OCI-LY7 (cell line): ENCODE measurements around the gene RSL1D1. TPM values are rescaled to one million over a fixed set of nuclear protein-coding genes. Genes with fewer than 3 reads are reported as not detected.

Source experiments
- BruUV-seq: library from RNA; stranded (reverse); fragments of 400-500 nt; replicated peaks from 2 replicates; lab custom pipeline; 2021; lab: Mats Ljungman, UMichigan
- CTCF ChIA-PET: fragments of 300-600 bp; sonication (Branson Sonifier 250); formaldehyde crosslinking; loops from one replicate; lab custom pipeline; 2022; ENCODE audit warnings: antibody characterized with exemption; ENCODE audit not compliant: unreplicated experiment; lab: Charles Lee
- POLR2A ChIA-PET: fragments of 300-600 bp; sonication (Branson Sonifier 250); formaldehyde crosslinking; loops from one replicate; lab custom pipeline; 2022; ENCODE audit warnings: antibody characterized with exemption; lab: Charles Lee
- DNase-seq: peaks from one replicate; pipeline ENCODE4 v3.0.0-alpha.2; 2015; ENCODE audit warnings: low spot score
- H2AFZ ChIP-seq: fragments of 200-600 bp; sonication (generic), shearing (Covaris generic); 2 replicates; pipeline ENCODE4 v1.6.1; 2014; ENCODE audit warnings: mild to moderate bottlenecking, antibody characterized with exemption, low read length, moderate library complexity
- H3K27ac ChIP-seq: fragments of 200-600 bp; sonication (generic); 2 replicates; pipeline ENCODE4 v1.5.1; 2014; ENCODE audit warnings: mixed run types, low read depth, mild to moderate bottlenecking, moderate library complexity, low read length, inconsistent platforms; ENCODE audit not compliant: poor library complexity, severe bottlenecking
- H3K36me3 ChIP-seq: fragments of 200-600 bp; sonication (generic); 2 replicates; pipeline ENCODE4 v1.6.1; 2014; ENCODE audit warnings: mild to moderate bottlenecking, antibody characterized with exemption, low read length, moderate library complexity, mixed read lengths; ENCODE audit not compliant: insufficient read depth
- H3K4me1 ChIP-seq: fragments of 200-600 bp; sonication (generic); 2 replicates; pipeline ENCODE4 v1.5.1; 2014; ENCODE audit warnings: mild to moderate bottlenecking, low read length; ENCODE audit not compliant: insufficient read depth, poor library complexity, severe bottlenecking
- H3K4me2 ChIP-seq: fragments of 200-600 bp; sonication (generic); 2 replicates; pipeline ENCODE4 v1.6.1; 2014; ENCODE audit warnings: mild to moderate bottlenecking, low read length
- H3K4me3 ChIP-seq: fragments of 200-600 bp; sonication (generic); 2 replicates; pipeline ENCODE4 v1.5.1; 2014; ENCODE audit warnings: mild to moderate bottlenecking, low read depth, low read length; ENCODE audit not compliant: poor library complexity, severe bottlenecking
- H3K79me2 ChIP-seq: fragments of 200-600 bp; sonication (generic); 2 replicates; pipeline ENCODE4 v1.6.1; 2016; ENCODE audit warnings: low read depth, mild to moderate bottlenecking, low read length, moderate library complexity, mixed read lengths; ENCODE audit not compliant: insufficient read depth
- H3K9me2 ChIP-seq: fragments of 200-600 bp; sonication (generic); 2 replicates; pipeline ENCODE4 v1.6.1; 2016; ENCODE audit warnings: mild to moderate bottlenecking, low read length, mixed read lengths; ENCODE audit not compliant: insufficient read depth
- H3K9me3 ChIP-seq: fragments of 200-600 bp; sonication (generic); 2 replicates; pipeline ENCODE4 v1.6.1; 2014; ENCODE audit warnings: mild to moderate bottlenecking, mixed run types, low read length, mixed read lengths
- H4K20me1 ChIP-seq: fragments of 200-600 bp; sonication (generic); 2 replicates; pipeline ENCODE4 v1.6.1; 2014; ENCODE audit warnings: mild to moderate bottlenecking, antibody characterized with exemption, low read length, moderate library complexity, mixed read lengths; ENCODE audit not compliant: insufficient read depth
- CTCF ChIP-seq: fragments of 200-600 bp; sonication (generic); conservative IDR thresholded peaks from 2 replicates; pipeline ENCODE4 v1.5.1; 2014; ENCODE audit warnings: mild to moderate bottlenecking, antibody characterized with exemption, low read length, moderate library complexity, mixed read lengths
- EZH2phosphoT487 ChIP-seq: fragments of 200-600 bp; sonication (generic); IDR thresholded peaks from 2 replicates; pipeline ENCODE4 v1.6.1; 2018; ENCODE audit warnings: low read depth, borderline replicate concordance, mild to moderate bottlenecking, mixed run types, antibody characterized with exemption, low read length, moderate library complexity, mixed read lengths
- intact Hi-C: fragments of 100-400 bp; cut with micrococcal nuclease; formaldehyde crosslinking; loops from one replicate; pipeline ENCODE4 v1.10.0; 2022; ENCODE audit not compliant: unreplicated experiment
- total RNA-seq, 2 experiments: library from RNA; depleted of rRNA in 1 of 2; stranded (reverse); fragments of >200 nt in 1 of 2; shearing (Covaris generic) in 1 of 2; gene quantifications; 2 replicates each; pipeline ENCODE4 v1.2.3, GENCODE V29; 2014 to 2022

Gene RSL1D1
- total RNA-seq, 2 experiments from 2014 or later, result 104 to 252 TPM

GRCh38 chr16:11896486-11897176, 45.3 kb upstream of the RSL1D1 start:
- Histone ChIP-seq H3K27ac (no peak overlapping the region), H3K36me3 (peaks cover 87% of the 10 kb centered on the region), H3K4me2 (no peak overlapping the region), H3K4me1 (peaks cover 3% of the 10 kb centered on the region), H3K9me2 (no peaks in the 10 kb centered on the region), H3K79me2 (peaks cover 66% of the 10 kb centered on the region), H2AFZ (no peak overlapping the region), H4K20me1 (0 out of 2 replicates have a peak, but pooled peaks cover 15% of the 10 kb centered on the region), H3K9me3 (no peaks in the 10 kb centered on the region), H3K4me3 (no peak overlapping the region)
- DNase-seq, result no peak
- CTCF ChIA-PET, result no interaction called here
- POLR2A ChIA-PET, result interaction anchor here (0.7 kb wide), 2 partner anchors 14 to 31 kb away, joined by 4 read pairs; no protein-coding TSS in a partner anchor
- no peak for TF ChIP-seq CTCF
- intact Hi-C loops, result no loop called here
- no TSS peak for BruUV-seq

GRCh38 chr16:11893571-11893970, 42.2 kb upstream of the RSL1D1 start:
- BruUV-seq, result no TSS peak
- peaks cover 3% of the 10 kb centered on the region for H3K4me1 ChIP-seq
- no peak overlapping the region for H3K27ac ChIP-seq
- H2AFZ ChIP-seq, result no peak overlapping the region
- ChIA-PET CTCF (no interaction called here), POLR2A (interaction anchor here (0.6 to 1.1 kb wide), 2 partner anchors 56 to 75 kb away, joined by 3 read pairs; no protein-coding TSS in a partner anchor)
- H4K20me1 ChIP-seq, result no peaks in the 10 kb centered on the region
- no peaks in the 10 kb centered on the region for H3K9me3 ChIP-seq
- peaks cover 39% of the 10 kb centered on the region for H3K79me2 ChIP-seq
- no peak overlapping the region for H3K4me3 ChIP-seq
- no peak for DNase-seq
- H3K4me2 ChIP-seq, result no peak overlapping the region
- no peaks in the 10 kb centered on the region for H3K9me2 ChIP-seq
- peaks cover 92% of the 10 kb centered on the region for H3K36me3 ChIP-seq
- intact Hi-C loops, result no loop called here
- TF ChIP-seq CTCF (no peak), EZH2phosphoT487 (no peak)

- Histone ChIP-seq H3K36me3 (peaks cover 92% of the 10 kb centered on the region), H3K4me3 (no peak overlapping the region), H3K9me3 (no peaks in the 10 kb centered on the region), H3K9me2 (no peaks in the 10 kb centered on the region), H4K20me1 (no peaks in the 10 kb centered on the region), H3K4me2 (no peak overlapping the region), H2AFZ (no peak overlapping the region), H3K4me1 (peaks cover 3% of the 10 kb centered on the region), H3K27ac (no peak overlapping the region), H3K79me2 (peaks cover 31% of the 10 kb centered on the region)
- BruUV-seq, result no TSS peak
- intact Hi-C loops, result no loop called here
- no peak for DNase-seq
- POLR2A ChIA-PET, result interaction anchor here (0.6 kb wide), 1 partner anchor 29 kb away, joined by 4 read pairs; no protein-coding TSS in a partner anchor
- TF ChIP-seq EZH2phosphoT487 (no peak), CTCF (no peak)
- CTCF ChIA-PET, result no interaction called here
Measured at GRCh38 chr16:11892761-11893160, 41.4 kb upstream of the RSL1D1 start.
